GM12878 (cell line): ENCODE measurements around the gene RCAN2. TPM values are rescaled to one million over a fixed set of nuclear protein-coding genes. Genes with fewer than 3 reads are reported as not detected.

Experiments used
- ATAC-seq: fragments of 200-7000 bp; cut with Tn5 transposase; 3 replicates; pipeline ENCODE4 v1.9.1; 2020; ENCODE audit warnings: mild to moderate bottlenecking, moderate library complexity
- BruUV-seq: library from RNA; stranded (reverse); fragments of 400-500 nt; replicated peaks from 2 replicates; lab custom pipeline; 2021; lab: Mats Ljungman, UMichigan
- CTCF ChIA-PET: fragments of 300-600 bp; sonication (Branson Sonifier 250); formaldehyde crosslinking; extraction: SDS; loops from one replicate; lab custom pipeline; 2021; ENCODE audit warnings: inconsistent platforms; lab: Yijun Ruan, JAX
- POLR2A ChIA-PET: fragments of 350-600 bp; formaldehyde crosslinking; extraction: SDS; loops from one replicate; lab custom pipeline; 2021; ENCODE audit warnings: inconsistent platforms; lab: Charles Lee
- RAD21 ChIA-PET: fragments of 300-600 bp; sonication (Branson Sonifier 250); formaldehyde crosslinking; loops from one replicate; lab custom pipeline; 2023; ENCODE audit warnings: antibody characterized with exemption; ENCODE audit not compliant: unreplicated experiment; lab: Charles Lee
- SMC1A ChIA-PET: fragments of 300-600 bp; sonication (Branson Sonifier 250); formaldehyde crosslinking; loops from one replicate; lab custom pipeline; 2023; ENCODE audit not compliant: unreplicated experiment, uncharacterized antibody; lab: Charles Lee
- DNase-seq: peaks from one replicate; pipeline ENCODE4 v3.0.0-alpha.2; 2011; ENCODE audit warnings: low read depth, low spot score
- FAIRE-seq: peaks from 3 replicates; lab custom pipeline; 2011; peaks lifted over from hg19 to GRCh38; lab: Jason Lieb, UNC
- H2AFZ ChIP-seq: 2 replicates; pipeline ENCODE4 v1.6.0; 2011; ENCODE audit warnings: low read depth, low read length, control low read depth; ENCODE audit not compliant: control insufficient read depth
- H3K27ac ChIP-seq: 2 replicates; pipeline ENCODE4 v1.5.1; 2011; ENCODE audit warnings: control low read depth; ENCODE audit not compliant: control insufficient read depth, insufficient read depth
- H3K27me3 ChIP-seq, 2 experiments: replicated peaks in 1 of 2; 2 replicates each; pipeline versions ENCODE4 v1.6.0 to v1.6.1; 2011; ENCODE audit warnings: low read length in 1 of 2; ENCODE audit not compliant: control insufficient read depth in 2 of 2, insufficient read depth in 2 of 2
- H3K36me3 ChIP-seq, 2 experiments: 2 replicates each; pipeline ENCODE4 v1.5.1; 2011; ENCODE audit warnings: low read length in 1 of 2; ENCODE audit not compliant: control insufficient read depth in 2 of 2, insufficient read depth in 2 of 2
- H3K4me1 ChIP-seq: 2 replicates; pipeline ENCODE4 v1.6.1; 2011; ENCODE audit warnings: mild to moderate bottlenecking, low read length, moderate library complexity, mixed read lengths; ENCODE audit not compliant: control insufficient read depth, insufficient read depth
- H3K4me2 ChIP-seq: 2 replicates; pipeline ENCODE4 v1.6.0; 2011; ENCODE audit warnings: control low read depth; ENCODE audit not compliant: control insufficient read depth, insufficient read depth
- H3K4me3 ChIP-seq: fragments of 200-600 bp; sonication (generic); 2 replicates; pipeline ENCODE4 v1.5.1; 2016
- H3K79me2 ChIP-seq: 2 replicates; pipeline ENCODE4 v1.6.0; 2011; ENCODE audit warnings: low read length; ENCODE audit not compliant: control insufficient read depth, insufficient read depth
- H3K9ac ChIP-seq: 2 replicates; pipeline ENCODE4 v1.8.0; 2011; ENCODE audit warnings: low read length, control low read depth, mixed read lengths; ENCODE audit not compliant: control insufficient read depth, insufficient read depth
- H3K9me3 ChIP-seq: replicated peaks from 3 replicates; pipeline ENCODE4 v1.5.1; 2011; ENCODE audit warnings: mild to moderate bottlenecking, low read length; ENCODE audit not compliant: control insufficient read depth, insufficient read depth
- H4K20me1 ChIP-seq: 2 replicates; pipeline ENCODE4 v1.6.0; 2011; ENCODE audit not compliant: control insufficient read depth, insufficient read depth
- BRCA1 ChIP-seq: IDR thresholded peaks from 2 replicates; pipeline ENCODE4 v1.6.1; 2011; ENCODE audit warnings: low read depth, low read length, improper control_type of control experiment
- CBX3 ChIP-seq: fragments of 200-600 bp; sonication (generic); IDR thresholded peaks from 2 replicates; pipeline ENCODE4 v1.6.1; 2016; ENCODE audit warnings: low read depth, borderline replicate concordance
- CBX5 ChIP-seq: sonication (generic); IDR thresholded peaks from 2 replicates; pipeline ENCODE4 v1.6.1; 2016; ENCODE audit warnings: low read depth, moderate library complexity, mild to moderate bottlenecking, inconsistent platforms
- EED ChIP-seq: sonication (generic); IDR thresholded peaks from 2 replicates; pipeline ENCODE4 v1.6.1; 2016; ENCODE audit warnings: antibody characterized with exemption, low read depth
- IRF4 ChIP-seq: IDR thresholded peaks from 2 replicates; pipeline ENCODE4 v1.6.1; 2011; ENCODE audit warnings: low read depth, low read length
- NFYB ChIP-seq: IDR thresholded peaks from 2 replicates; pipeline ENCODE4 v1.6.1; 2011; ENCODE audit warnings: low read depth, mild to moderate bottlenecking, low read length, improper control_type of control experiment, moderate library complexity; ENCODE audit not compliant: insufficient read depth
- NR2C2 ChIP-seq: IDR thresholded peaks from 2 replicates; pipeline ENCODE4 v1.6.1; 2011; ENCODE audit warnings: borderline replicate concordance, low read depth; ENCODE audit not compliant: control insufficient read depth, insufficient read length
- NR2F1 ChIP-seq: fragments of 450-650 bp; conservative IDR thresholded peaks from 2 replicates; pipeline ENCODE4 v1.6.1; 2017; ENCODE audit warnings: mild to moderate bottlenecking
- PAX8 ChIP-seq: fragments of 450-650 bp; IDR thresholded peaks from 2 replicates; pipeline ENCODE4 v1.6.1; 2017; ENCODE audit warnings: mild to moderate bottlenecking, moderate library complexity
- POLR2AphosphoS5 ChIP-seq: IDR thresholded peaks from 2 replicates; pipeline ENCODE4 v1.6.1; 2011; ENCODE audit warnings: mild to moderate bottlenecking, low read length, inconsistent platforms
- SMAD5 ChIP-seq: IDR thresholded peaks from 2 replicates; pipeline ENCODE4 v1.6.1; 2016; ENCODE audit warnings: antibody characterized with exemption, low read depth
- SMARCA5 ChIP-seq: fragments of 450-650 bp; IDR thresholded peaks from 2 replicates; pipeline ENCODE4 v1.6.1; 2017; ENCODE audit warnings: mild to moderate bottlenecking
- SP1 ChIP-seq: IDR thresholded peaks from one replicate; pipeline ENCODE4 v1.6.1; 2011; ENCODE audit warnings: low read depth, low read length
- STAT3 ChIP-seq: IDR thresholded peaks from 2 replicates; pipeline ENCODE4 v1.6.1; 2011; ENCODE audit warnings: low read depth, low read length, improper control_type of control experiment
- TCF7 ChIP-seq: IDR thresholded peaks from 2 replicates; pipeline ENCODE4 v1.6.1; 2014; ENCODE audit warnings: antibody characterized with exemption, borderline replicate concordance
- YBX1 ChIP-seq: fragments of 450-650 bp; IDR thresholded peaks from 2 replicates; pipeline ENCODE4 v1.6.1; 2016; ENCODE audit warnings: antibody characterized with exemption
- WGBS: methylation state at CpG from one replicate; pipeline ENCODE4 v1.1.6; 2016; ENCODE audit warnings: low lambda C conversion rate; ENCODE audit not compliant: insufficient replicate concordance, insufficient coverage; ENCODE audit errors: missing lambda C conversion rate; 5-methylcytosine and 5-hydroxymethylcytosine counted together
- in situ Hi-C: fragments of 300-500 bp; cut with MboI; formaldehyde crosslinking; loops from 9 replicates; pipeline ENCODE4 v1.14.3; 2018; ENCODE audit warnings: mixed read lengths
- intact Hi-C: fragments of 100-400 bp; cut with micrococcal nuclease; formaldehyde crosslinking; loops from one replicate; pipeline ENCODE4 v1.14.2; 2022; ENCODE audit not compliant: unreplicated experiment
- polyA plus RNA-seq, 11 experiments: library from polyadenylated mRNA; depleted of rRNA in 4 of 11; unstranded in 6 of 11; stranded (reverse) in 5 of 11; fragments of >200 nt; fragmentation: Nextera tagmentation in 4 of 11; fragmentation: Illumina TruSeq in 1 of 11; extraction: Ambion mirVana in 4 of 11; extraction: Trizol in 1 of 11; gene quantifications; 1 replicate in 1 of 11; 2 replicates in 10 of 11; pipeline versions ENCODE4 v1.2.1 to v1.2.3, GENCODE V29; 2011 to 2016; ENCODE audit warnings: inconsistent platforms in 2 of 11, missing spikeins in 2 of 11, low read depth in 1 of 11
- total RNA-seq, 4 experiments: library from RNA; depleted of rRNA in 3 of 4; stranded (reverse); fragments of >200 nt in 3 of 4; fragmentation: Illumina TruSeq in 1 of 4; extraction: Trizol in 1 of 4; gene quantifications; 2 replicates each; pipeline versions ENCODE4 v1.2.1 to v1.2.3, GENCODE V29; 2013 to 2021
- TF ChIP-seq, protein P1 (sequence below): fragments of 450-650 bp; IDR thresholded peaks from 2 replicates; pipeline ENCODE4 v1.6.1; 2018; ENCODE audit warnings: borderline replicate concordance, mild to moderate bottlenecking; ENCODE audit not compliant: partially characterized antibody
- TF ChIP-seq, protein P2 (sequence below): fragments of 450-650 bp; IDR thresholded peaks from 2 replicates; pipeline ENCODE4 v1.6.1; 2017; ENCODE audit warnings: low read depth, mild to moderate bottlenecking, moderate library complexity
- TF ChIP-seq, protein P3 (sequence below): IDR thresholded peaks from 2 replicates; pipeline ENCODE4 v1.6.1; 2012; ENCODE audit warnings: mild to moderate bottlenecking, low read depth, low read length

The RCAN2 gene
- total and polyA plus RNA-seq, 10 of the 15 experiments (the other 5 are each of a cell fraction or from before 2014, with no cell fraction given): 0.06 TPM; not detected in 9

DNA sequence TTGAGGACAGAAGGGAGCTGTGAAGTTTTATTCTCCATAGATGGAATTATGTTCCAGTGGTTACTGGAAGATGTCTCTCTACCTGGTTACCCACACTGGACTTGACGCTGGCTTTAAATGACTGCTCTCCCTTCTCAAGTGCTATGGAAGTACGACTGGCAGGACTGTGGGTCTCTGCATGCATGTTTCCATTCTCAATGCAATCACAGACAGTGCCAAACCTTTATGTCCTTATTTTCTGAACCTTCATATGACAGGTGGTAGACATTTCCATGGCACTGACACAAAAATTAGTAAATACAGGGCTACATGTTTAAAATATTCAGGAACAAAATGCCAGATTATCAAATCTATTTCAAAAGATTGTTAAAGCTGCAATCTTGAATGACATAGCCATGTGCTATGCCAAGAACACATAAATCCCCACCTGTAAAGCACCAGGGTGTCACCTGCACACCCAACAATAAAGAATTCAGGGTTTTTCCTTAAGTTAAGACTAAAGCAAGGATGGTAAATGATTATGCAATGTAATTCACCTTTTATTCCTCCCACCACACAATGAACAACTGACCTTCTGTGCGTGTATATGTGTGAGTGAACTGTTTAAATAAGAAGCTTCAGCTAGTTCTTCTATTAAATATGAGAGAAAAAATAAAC is 167.2 kb downstream of the RCAN2 start:
- Histone ChIP-seq H3K27me3 (no peaks in the 10 kb centered on the region; a peak in 1 of 4 replicates), H3K4me3 (no peak overlapping the region), H3K9me3 (no peaks in the 10 kb centered on the region), H3K79me2 (no peaks in the 10 kb centered on the region), H3K4me1 (no peaks in the 10 kb centered on the region), H3K27ac (no peak overlapping the region), H3K36me3 (no peaks in the 10 kb centered on the region), H3K4me2 (no peak overlapping the region), H3K9ac (no peak overlapping the region), H4K20me1 (0 out of 2 replicates have a peak, but pooled peaks cover 2% of the 10 kb centered on the region), H2AFZ (no peak overlapping the region)
- no peak for ATAC-seq
- ChIA-PET POLR2A (no interaction called here), RAD21 (no interaction called here), CTCF (interaction anchor here (0.5 kb wide), 2 partner anchors 91 to 101 kb away, joined by 3 read pairs; no protein-coding TSS in a partner anchor), SMC1A (no interaction called here)
- no TSS peak for BruUV-seq
- in situ Hi-C loops: no loop called here
- no peak for FAIRE-seq
- intact Hi-C loops: no loop called here
- 41% methylated on average over 3 of the region's 3 CpGs for WGBS
- no peak for DNase-seq
- no peak for TF ChIP-seq NFYB
- TF ChIP-seq, protein P1, sequence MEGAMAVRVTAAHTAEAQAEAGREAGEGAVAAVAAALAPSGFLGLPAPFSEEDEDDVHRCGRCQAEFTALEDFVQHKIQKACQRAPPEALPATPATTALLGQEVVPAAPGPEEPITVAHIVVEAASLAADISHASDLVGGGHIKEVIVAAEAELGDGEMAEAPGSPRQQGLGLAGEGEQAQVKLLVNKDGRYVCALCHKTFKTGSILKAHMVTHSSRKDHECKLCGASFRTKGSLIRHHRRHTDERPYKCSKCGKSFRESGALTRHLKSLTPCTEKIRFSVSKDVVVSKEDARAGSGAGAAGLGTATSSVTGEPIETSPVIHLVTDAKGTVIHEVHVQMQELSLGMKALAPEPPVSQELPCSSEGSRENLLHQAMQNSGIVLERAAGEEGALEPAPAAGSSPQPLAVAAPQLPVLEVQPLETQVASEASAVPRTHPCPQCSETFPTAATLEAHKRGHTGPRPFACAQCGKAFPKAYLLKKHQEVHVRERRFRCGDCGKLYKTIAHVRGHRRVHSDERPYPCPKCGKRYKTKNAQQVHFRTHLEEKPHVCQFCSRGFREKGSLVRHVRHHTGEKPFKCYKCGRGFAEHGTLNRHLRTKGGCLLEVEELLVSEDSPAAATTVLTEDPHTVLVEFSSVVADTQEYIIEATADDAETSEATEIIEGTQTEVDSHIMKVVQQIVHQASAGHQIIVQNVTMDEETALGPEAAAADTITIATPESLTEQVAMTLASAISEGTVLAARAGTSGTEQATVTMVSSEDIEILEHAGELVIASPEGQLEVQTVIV: no peak
- no peak for TF ChIP-seq NR2F1
- TF ChIP-seq SMAD5: no peak
- no peak for TF ChIP-seq SMARCA5
- TF ChIP-seq BRCA1: no peak
- TF ChIP-seq CBX3: no peak
- no peak for TF ChIP-seq SP1
- TF ChIP-seq, protein P2, sequence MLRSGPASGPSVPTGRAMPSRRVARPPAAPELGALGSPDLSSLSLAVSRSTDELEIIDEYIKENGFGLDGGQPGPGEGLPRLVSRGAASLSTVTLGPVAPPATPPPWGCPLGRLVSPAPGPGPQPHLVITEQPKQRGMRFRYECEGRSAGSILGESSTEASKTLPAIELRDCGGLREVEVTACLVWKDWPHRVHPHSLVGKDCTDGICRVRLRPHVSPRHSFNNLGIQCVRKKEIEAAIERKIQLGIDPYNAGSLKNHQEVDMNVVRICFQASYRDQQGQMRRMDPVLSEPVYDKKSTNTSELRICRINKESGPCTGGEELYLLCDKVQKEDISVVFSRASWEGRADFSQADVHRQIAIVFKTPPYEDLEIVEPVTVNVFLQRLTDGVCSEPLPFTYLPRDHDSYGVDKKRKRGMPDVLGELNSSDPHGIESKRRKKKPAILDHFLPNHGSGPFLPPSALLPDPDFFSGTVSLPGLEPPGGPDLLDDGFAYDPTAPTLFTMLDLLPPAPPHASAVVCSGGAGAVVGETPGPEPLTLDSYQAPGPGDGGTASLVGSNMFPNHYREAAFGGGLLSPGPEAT: no peak
- no peak for TF ChIP-seq YBX1
- no peak for TF ChIP-seq TCF7
- no peak for TF ChIP-seq IRF4
- no peak for TF ChIP-seq CBX5
- TF ChIP-seq, protein P3, sequence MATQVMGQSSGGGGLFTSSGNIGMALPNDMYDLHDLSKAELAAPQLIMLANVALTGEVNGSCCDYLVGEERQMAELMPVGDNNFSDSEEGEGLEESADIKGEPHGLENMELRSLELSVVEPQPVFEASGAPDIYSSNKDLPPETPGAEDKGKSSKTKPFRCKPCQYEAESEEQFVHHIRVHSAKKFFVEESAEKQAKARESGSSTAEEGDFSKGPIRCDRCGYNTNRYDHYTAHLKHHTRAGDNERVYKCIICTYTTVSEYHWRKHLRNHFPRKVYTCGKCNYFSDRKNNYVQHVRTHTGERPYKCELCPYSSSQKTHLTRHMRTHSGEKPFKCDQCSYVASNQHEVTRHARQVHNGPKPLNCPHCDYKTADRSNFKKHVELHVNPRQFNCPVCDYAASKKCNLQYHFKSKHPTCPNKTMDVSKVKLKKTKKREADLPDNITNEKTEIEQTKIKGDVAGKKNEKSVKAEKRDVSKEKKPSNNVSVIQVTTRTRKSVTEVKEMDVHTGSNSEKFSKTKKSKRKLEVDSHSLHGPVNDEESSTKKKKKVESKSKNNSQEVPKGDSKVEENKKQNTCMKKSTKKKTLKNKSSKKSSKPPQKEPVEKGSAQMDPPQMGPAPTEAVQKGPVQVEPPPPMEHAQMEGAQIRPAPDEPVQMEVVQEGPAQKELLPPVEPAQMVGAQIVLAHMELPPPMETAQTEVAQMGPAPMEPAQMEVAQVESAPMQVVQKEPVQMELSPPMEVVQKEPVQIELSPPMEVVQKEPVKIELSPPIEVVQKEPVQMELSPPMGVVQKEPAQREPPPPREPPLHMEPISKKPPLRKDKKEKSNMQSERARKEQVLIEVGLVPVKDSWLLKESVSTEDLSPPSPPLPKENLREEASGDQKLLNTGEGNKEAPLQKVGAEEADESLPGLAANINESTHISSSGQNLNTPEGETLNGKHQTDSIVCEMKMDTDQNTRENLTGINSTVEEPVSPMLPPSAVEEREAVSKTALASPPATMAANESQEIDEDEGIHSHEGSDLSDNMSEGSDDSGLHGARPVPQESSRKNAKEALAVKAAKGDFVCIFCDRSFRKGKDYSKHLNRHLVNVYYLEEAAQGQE: no peak
- TF ChIP-seq PAX8: no peak
- TF ChIP-seq EED: no peak
- TF ChIP-seq POLR2AphosphoS5: no peak
- TF ChIP-seq STAT3: no peak
- TF ChIP-seq NR2C2: no peak
